SU-DHL-6 (cell line): ENCODE measurements around the gene ATAD2B.
"Not testable (repeated sequence)": the region's sequence is repeated elsewhere in the genome, so short reads cannot be mapped to it uniquely, and the experiment has no call there.

ENCODE experiments used
- EZH2phosphoT487 ChIP-seq: fragments of 200-600 bp; sonication (generic), shearing (Covaris generic); conservative IDR thresholded peaks from 2 replicates; pipeline ENCODE4 v1.6.1; 2018; ENCODE audit warnings: mild to moderate bottlenecking, antibody characterized with exemption, low read length, moderate library complexity, mixed read lengths
- TF ChIP-seq, protein P1 (sequence below): fragments of 200-600 bp; sonication (generic); IDR thresholded peaks from one replicate; pipeline ENCODE4 v1.5.1; 2017; ENCODE audit warnings: antibody characterized with exemption, mild to moderate bottlenecking, low read length, moderate library complexity; ENCODE audit not compliant: insufficient read depth, poor library complexity, severe bottlenecking

DNA sequence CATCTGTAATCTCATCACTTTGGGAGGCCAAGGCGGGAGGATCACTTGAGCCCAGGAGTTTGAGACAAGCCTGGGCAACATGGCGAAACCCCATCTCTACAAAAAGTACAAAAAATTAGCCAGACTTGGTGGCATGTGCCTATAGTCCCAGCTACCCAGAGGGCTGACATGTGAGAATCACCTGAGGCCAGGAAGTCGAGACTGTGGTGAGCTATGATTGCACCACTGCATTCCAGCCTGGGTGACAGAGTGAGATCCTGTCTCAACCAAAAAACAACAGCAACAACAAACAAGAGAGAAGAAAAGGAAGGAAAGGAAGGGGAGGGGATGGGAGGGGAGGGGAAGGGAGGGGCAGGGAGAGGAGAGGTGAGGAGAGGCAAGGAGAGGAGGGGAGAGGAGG lies 203.9 kb downstream of the ATAD2B start:
- TF ChIP-seq, protein P1, sequence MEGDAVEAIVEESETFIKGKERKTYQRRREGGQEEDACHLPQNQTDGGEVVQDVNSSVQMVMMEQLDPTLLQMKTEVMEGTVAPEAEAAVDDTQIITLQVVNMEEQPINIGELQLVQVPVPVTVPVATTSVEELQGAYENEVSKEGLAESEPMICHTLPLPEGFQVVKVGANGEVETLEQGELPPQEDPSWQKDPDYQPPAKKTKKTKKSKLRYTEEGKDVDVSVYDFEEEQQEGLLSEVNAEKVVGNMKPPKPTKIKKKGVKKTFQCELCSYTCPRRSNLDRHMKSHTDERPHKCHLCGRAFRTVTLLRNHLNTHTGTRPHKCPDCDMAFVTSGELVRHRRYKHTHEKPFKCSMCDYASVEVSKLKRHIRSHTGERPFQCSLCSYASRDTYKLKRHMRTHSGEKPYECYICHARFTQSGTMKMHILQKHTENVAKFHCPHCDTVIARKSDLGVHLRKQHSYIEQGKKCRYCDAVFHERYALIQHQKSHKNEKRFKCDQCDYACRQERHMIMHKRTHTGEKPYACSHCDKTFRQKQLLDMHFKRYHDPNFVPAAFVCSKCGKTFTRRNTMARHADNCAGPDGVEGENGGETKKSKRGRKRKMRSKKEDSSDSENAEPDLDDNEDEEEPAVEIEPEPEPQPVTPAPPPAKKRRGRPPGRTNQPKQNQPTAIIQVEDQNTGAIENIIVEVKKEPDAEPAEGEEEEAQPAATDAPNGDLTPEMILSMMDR, result not testable (repeated sequence)
- TF ChIP-seq EZH2phosphoT487, result not testable (repeated sequence)
